HG02623 (cell line): ENCODE results near the gene NPFFR1.

Source experiments
- ATAC-seq: cut with Tn5 transposase; IDR thresholded peaks from one replicate; pipeline ENCODE4 v1.9.1; 2021; ENCODE audit warnings: moderate library complexity; ENCODE audit not compliant: unreplicated experiment

Gene NPFFR1

GRCh38 chr10:70315815-70316214, 32.0 kb upstream of the NPFFR1 start:
- no peak for ATAC-seq

GRCh38 chr10:70315276-70315675, 31.5 kb upstream of the NPFFR1 start:
- no peak for ATAC-seq

GRCh38 chr10:70312972-70313371, 29.2 kb upstream of the NPFFR1 start:
- ATAC-seq, result no peak

DNA sequence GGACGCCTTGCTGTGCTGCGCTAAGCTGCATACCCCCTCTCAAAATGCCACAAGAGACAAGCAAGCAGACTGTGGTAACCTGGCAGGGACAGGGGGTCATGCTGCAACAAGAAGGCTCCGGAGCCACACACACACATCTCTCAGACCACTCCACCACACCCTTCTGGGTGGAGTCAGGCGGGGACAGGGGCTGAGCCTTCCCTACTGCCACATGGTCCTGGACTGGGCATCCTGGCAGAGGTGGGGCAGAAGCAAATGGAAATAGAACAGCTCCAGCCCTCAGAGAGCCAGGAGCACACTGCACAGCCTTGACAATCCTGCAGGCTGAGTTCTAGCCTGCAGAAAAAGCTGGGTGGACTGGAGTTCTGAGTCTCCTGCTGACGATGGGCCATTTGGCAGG, 28.4 kb upstream of the NPFFR1 start:
- no peak for ATAC-seq

- no peak for ATAC-seq
Measured at GRCh38 chr10:70311698-70312097, 27.9 kb upstream of the NPFFR1 start.

GRCh38 chr10:70309661-70310060, 25.9 kb upstream of the NPFFR1 start:
- ATAC-seq, result no peak

- no peak for ATAC-seq
Measured at GRCh38 chr10:70308121-70309060, 24.6 kb upstream of the NPFFR1 start.

GRCh38 chr10:70306886-70307520, 23.2 kb upstream of the NPFFR1 start:
- no peak for ATAC-seq

DNA sequence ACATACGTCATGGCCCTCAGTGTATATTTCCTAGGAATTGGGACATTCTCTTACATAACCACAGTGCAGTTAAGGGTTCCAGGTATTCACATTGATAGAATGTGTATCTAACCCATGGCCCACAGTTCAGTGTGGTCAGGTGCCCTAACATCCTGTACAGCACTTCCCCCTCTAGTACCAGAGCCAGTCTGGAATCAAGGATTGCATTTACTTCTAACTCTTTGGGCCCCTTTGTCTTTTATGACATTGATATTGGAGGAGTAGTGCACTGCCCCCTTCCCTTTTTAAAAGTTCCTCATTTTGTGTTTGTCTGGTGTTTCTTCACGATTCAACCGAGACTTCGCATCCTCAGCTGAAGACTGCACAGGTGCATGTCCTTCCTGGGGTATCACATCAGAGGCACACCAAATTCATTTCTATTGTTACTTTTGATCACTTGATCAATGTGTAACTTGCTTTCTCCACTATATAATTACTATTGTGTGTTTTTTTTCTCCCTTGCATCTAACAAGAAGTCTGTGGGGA, 22.4 kb upstream of the NPFFR1 start:
- ATAC-seq, result no peak

GRCh38 chr10:70303730-70304129, 19.9 kb upstream of the NPFFR1 start:
- ATAC-seq, result no peak

DNA sequence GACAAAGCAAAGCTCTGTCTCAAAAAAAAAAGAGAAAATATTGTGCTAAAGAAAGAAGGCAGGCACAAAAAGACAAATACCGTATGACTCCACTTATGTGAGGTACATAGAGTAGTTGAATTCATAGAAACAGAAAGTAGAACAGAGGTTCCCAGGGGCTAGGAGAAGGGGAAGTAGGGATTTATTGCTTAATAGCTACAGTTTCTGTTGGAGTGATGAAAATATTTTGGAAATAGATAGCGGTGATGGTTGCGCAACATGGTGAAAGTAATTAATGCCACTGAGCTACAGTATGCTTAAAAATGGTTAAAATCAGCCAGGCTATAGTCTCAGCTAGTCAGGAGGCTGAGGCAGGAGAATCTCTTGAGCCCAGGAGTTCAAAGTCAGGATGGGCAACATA, 18.5 kb upstream of the NPFFR1 start:
- ATAC-seq, result no peak

- ATAC-seq, result no peak
Measured at GRCh38 chr10:70300908-70301597, 17.2 kb upstream of the NPFFR1 start.

GRCh38 chr10:70300461-70300860, 16.7 kb upstream of the NPFFR1 start:
- no peak for ATAC-seq

DNA sequence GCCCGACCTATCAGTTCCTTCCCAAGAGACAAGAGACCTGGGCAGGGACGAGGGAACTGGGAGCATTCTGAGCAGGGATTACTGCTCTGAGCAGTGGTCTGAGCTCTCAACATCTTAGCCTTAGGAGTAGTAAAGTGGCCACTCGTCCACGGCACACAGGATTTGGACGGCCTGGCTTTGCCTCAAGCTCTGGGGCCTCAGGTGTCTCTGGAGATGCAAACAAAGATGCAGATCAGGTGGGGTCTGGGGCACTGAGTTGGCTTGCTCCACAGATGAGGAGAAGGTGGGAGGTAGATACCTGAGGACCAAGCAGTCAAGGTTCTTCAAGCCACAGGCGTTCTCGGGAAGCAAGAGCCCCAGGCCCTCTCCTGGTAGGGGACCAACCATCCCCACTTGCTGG, 16.1 kb upstream of the NPFFR1 start:
- ATAC-seq, result no peak

DNA sequence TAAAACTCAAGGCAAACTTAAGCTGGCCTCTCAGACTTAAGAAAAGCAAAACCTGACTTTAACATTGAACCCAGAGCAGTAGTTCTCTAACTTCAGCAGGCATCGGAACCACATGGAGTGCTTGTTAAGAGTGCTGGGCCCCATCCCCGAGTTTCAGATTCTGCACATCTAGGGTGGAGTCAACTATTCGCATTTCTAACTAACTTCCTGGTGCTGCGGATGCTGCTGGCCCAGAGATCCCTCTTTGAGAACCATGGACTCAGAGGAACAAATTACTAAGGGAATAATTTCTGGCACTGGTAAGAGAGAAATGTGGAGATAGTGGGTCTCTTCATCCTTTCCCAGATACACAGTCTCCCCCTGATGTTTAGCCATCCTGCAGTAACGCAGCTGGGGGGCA, 14.6 kb upstream of the NPFFR1 start:
- no peak for ATAC-seq

DNA sequence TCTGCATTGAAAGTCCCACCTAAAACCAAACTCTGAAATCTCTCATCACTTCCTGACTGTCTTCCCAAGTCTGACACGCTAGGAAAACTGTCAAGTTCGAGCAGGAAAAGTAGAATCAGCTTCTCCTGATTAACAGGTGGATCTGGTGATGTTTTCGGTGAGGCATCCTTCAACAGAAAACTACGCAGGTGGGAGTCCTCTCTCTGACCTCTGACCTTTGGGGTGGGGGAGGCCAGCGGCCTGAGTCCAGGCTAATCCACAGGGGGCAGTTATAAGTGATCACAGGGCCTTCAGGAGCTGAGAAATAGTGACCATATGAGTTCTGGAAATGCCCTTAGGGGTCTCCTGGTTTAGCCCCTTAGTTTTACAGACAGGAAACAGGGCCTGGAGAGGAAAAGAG, 13.4 kb upstream of the NPFFR1 start:
- no peak for ATAC-seq

DNA sequence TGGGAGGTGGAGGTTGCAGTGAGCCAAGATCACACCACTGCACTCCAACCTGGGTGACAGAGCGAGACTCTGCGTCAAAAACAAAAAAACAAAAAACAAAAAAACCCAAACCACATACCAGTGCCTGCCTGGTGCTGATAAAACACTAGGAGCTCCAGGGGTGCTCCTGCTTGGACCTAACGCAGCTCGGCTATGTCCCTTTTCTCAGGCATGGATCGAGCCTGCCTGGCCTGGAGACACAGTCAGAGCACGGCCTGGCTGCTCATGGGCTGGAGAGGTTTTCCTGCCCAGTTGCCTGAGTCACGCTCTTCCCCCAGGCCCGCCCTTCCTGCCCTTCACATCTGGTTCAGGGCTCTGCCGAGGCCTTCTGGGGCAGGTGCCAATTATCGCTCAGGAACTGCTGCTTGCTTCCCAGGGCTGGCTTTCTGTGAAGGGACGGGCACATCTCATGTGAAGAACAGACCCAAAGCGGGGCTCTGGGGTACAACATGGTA, 12.6 kb upstream of the NPFFR1 start:
- ATAC-seq, result no peak

DNA sequence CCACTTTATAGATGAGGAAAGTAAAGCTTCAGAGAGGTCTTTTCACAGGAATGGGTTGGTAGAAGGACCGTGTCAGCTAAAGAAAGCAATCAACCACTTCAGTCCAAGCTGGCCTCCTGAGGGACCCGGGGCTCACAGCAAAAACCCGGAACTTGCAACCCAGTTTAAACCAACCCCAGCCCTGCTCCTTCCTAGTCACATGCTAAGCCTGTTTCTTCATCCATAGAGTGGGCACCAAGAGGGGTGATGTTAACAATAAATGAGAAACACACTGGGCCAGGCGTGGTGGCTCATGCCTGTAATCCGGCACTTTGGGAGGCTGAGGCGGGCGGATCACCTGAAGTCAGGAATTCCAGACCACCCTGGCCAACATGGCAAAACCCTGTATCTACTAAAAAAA, 12.1 kb upstream of the NPFFR1 start:
- ATAC-seq, result no peak

- ATAC-seq, result no peak
Measured at GRCh38 chr10:70295321-70295720, 11.5 kb upstream of the NPFFR1 start.

- ATAC-seq, result peak; percentile 76
Measured at GRCh38 chr10:70293169-70293843, 9.5 kb upstream of the NPFFR1 start.

- ATAC-seq, result no peak
Measured at GRCh38 chr10:70292004-70292403, 8.2 kb upstream of the NPFFR1 start.
